Gastrocnemius medialis (tissue), 4 donors: Measurements from ENCODE around the gene NUB1.

Experiments used
- POLR2A ChIP-seq, 2 donors: fragments of 450-650 bp; IDR thresholded peaks; one replicate each; pipeline ENCODE4 v1.6.1; 2017; ENCODE audit warnings: antibody characterized with exemption in 2 of 2, mild to moderate bottlenecking in 2 of 2, moderate library complexity in 2 of 2
- TF ChIP-seq, protein P1 (sequence below), 5 experiments: fragments of 450-650 bp in 3 of 5; fragments of 200-600 bp in 2 of 5; sonication (generic) in 2 of 5; IDR thresholded peaks in 4 of 5; conservative IDR thresholded peaks in 1 of 5; 1 replicate in 4 of 5; 2 replicates in 1 of 5; pipeline ENCODE4 v1.5.1; 2016 to 2019; ENCODE audit warnings: antibody characterized with exemption in 5 of 5, mild to moderate bottlenecking in 3 of 5, moderate library complexity in 3 of 5

GRCh38 chr7:151330181-151330580 lies 11.4 kb upstream of the NUB1 start:
- TF ChIP-seq, protein P1, sequence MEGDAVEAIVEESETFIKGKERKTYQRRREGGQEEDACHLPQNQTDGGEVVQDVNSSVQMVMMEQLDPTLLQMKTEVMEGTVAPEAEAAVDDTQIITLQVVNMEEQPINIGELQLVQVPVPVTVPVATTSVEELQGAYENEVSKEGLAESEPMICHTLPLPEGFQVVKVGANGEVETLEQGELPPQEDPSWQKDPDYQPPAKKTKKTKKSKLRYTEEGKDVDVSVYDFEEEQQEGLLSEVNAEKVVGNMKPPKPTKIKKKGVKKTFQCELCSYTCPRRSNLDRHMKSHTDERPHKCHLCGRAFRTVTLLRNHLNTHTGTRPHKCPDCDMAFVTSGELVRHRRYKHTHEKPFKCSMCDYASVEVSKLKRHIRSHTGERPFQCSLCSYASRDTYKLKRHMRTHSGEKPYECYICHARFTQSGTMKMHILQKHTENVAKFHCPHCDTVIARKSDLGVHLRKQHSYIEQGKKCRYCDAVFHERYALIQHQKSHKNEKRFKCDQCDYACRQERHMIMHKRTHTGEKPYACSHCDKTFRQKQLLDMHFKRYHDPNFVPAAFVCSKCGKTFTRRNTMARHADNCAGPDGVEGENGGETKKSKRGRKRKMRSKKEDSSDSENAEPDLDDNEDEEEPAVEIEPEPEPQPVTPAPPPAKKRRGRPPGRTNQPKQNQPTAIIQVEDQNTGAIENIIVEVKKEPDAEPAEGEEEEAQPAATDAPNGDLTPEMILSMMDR (IDR thresholded peaks at IDR 0.05 in 4 of 5, conservative IDR thresholded peaks at IDR 0.05 in 1 of 5): no peak
- TF ChIP-seq POLR2A (IDR thresholded peaks at IDR 0.05): no peak
